Measurements from ENCODE around the gene CSKMT. TPM values are rescaled to one million over a fixed set of nuclear protein-coding genes. Genes with fewer than 3 reads are reported as not detected.

Gene CSKMT
- total and polyA plus RNA-seq, 2 donors (not counting 1 experiment from before 2014, with no cell fraction given), result 39.0 to 57.3 TPM

DNA sequence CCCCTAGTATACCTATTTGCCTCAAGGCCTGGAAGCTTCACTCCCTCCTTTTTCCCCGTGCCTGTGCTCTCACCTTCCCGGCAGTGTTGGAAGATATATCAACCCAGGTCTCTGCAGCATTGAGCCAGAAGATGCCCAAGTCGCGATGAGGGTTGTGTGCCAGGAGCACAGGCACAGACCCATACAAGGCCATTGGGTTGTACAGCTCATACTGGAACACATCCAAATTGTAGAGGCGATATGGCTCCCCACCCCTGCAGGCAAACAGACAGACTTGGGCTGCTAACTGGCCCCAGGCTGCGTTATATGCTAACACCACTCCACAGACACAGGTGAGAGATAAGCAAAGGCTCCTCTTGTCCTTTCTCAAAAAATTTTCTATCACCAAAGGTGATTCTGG is 32.6 kb upstream of the CSKMT start:
- no peak overlapping the region for H3K4me3 ChIP-seq (ENCODE audit: control extremely low read depth in 1 of 5, extremely low read depth in 1 of 5, insufficient read depth in 1 of 5, low read depth in 2 of 5, low read length in 4 of 5)
- Mint-ChIP-seq H3K4me1 (peaks cover 8% of the 10 kb centered on the region), H3K27me3 (no peaks in the 10 kb centered on the region), H3K9me3 (ENCODE audit: insufficient read depth) (no peaks in the 10 kb centered on the region), H3K27ac (no peak overlapping the region), H3K4me3 (no peak overlapping the region)
- H3K9ac ChIP-seq (ENCODE audit: low read length), result no peak overlapping the region
- TF ChIP-seq EZH2 (IDR thresholded peaks at IDR 0.05; ENCODE audit: borderline replicate concordance, insufficient read depth, low read depth, low read length, poor library complexity, severe bottlenecking), result no peak
- TF ChIP-seq, protein P1, sequence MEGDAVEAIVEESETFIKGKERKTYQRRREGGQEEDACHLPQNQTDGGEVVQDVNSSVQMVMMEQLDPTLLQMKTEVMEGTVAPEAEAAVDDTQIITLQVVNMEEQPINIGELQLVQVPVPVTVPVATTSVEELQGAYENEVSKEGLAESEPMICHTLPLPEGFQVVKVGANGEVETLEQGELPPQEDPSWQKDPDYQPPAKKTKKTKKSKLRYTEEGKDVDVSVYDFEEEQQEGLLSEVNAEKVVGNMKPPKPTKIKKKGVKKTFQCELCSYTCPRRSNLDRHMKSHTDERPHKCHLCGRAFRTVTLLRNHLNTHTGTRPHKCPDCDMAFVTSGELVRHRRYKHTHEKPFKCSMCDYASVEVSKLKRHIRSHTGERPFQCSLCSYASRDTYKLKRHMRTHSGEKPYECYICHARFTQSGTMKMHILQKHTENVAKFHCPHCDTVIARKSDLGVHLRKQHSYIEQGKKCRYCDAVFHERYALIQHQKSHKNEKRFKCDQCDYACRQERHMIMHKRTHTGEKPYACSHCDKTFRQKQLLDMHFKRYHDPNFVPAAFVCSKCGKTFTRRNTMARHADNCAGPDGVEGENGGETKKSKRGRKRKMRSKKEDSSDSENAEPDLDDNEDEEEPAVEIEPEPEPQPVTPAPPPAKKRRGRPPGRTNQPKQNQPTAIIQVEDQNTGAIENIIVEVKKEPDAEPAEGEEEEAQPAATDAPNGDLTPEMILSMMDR (IDR thresholded peaks at IDR 0.05), result no peak
- 95% methylated on average over 6 of the region's 6 CpGs for WGBS (ENCODE audit: insufficient coverage)
- no peaks in the 10 kb centered on the region for H3K9me3 ChIP-seq (ENCODE audit: control extremely low read depth in 1 of 3, control insufficient read depth in 2 of 3, insufficient read depth in 1 of 3, low read length in 2 of 3)
- no peaks in the 10 kb centered on the region for H3K27me3 ChIP-seq (replicated peaks in 1 of 4; ENCODE audit: control extremely low read depth in 1 of 4, control insufficient read depth in 3 of 4, insufficient read depth in 4 of 4, low read length in 3 of 4)
- H4K20me1 ChIP-seq (ENCODE audit: control insufficient read depth, insufficient read depth, low read length, poor library complexity, severe bottlenecking), result peaks cover 8% of the 10 kb centered on the region
- intact Hi-C loops (cut with micrococcal nuclease), result no loop called here
- H2AFZ ChIP-seq (ENCODE audit: insufficient read depth, low read depth, low read length, poor library complexity, severe bottlenecking), result no peak overlapping the region
- no peak overlapping the region for H3K4me2 ChIP-seq (replicated peaks; ENCODE audit: low read depth, low read length, poor library complexity, severe bottlenecking)
- peaks cover 2 to 4% of the 10 kb centered on the region in 2 donors for H3K4me1 ChIP-seq (ENCODE audit: control insufficient read depth in 2 of 2, insufficient read depth in 2 of 2, low read length in 2 of 2)
- DNase-seq (no peak), ATAC-seq (ENCODE audit: low read depth) (no peak)
- H3K79me2 ChIP-seq (ENCODE audit: control insufficient read depth, insufficient read depth, low read length), result peaks cover 52% of the 10 kb centered on the region
- peaks cover 39 to 77% of the 10 kb centered on the region in 2 experiments for H3K36me3 ChIP-seq (replicated peaks in 1 of 2; ENCODE audit: control extremely low read depth in 1 of 2, control insufficient read depth in 1 of 2, extremely low read depth in 1 of 2, insufficient read depth in 2 of 2, low read length in 1 of 2)
- ChIA-PET CTCF (interaction anchor here (0.6 kb wide), 1 partner anchor 230 kb away, joined by 3 read pairs; no protein-coding TSS in a partner anchor), POLR2A (no interaction called here)
- H3K27ac ChIP-seq (ENCODE audit: low read length in 2 of 2), result no peak overlapping the region

DNA sequence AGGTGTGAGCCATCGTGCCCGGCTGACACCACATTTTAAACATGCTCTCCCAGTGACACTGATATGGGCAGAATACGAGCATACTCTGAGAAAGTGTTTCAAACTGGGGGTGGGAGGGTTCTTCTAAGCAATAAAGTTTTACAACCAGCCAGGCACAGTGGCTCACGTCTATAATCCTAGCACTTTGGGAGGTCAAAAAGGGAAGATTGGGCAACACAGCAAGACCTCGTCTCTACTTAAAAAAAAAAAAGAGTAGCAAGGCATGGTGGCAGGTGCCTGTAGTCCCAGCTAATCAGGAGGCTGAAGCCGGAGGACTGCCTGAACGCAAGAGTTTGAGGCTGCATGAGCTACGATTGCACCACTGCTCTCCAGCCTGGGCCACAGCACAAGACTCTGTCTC is 20.9 kb upstream of the CSKMT start:
- Histone ChIP-seq H3K9ac (ENCODE audit: low read length) (no peak overlapping the region), H3K79me2 (ENCODE audit: control insufficient read depth, insufficient read depth, low read length) (peaks cover 88% of the 10 kb centered on the region), H3K4me1 (ENCODE audit: control insufficient read depth in 2 of 2, insufficient read depth in 2 of 2, low read length in 2 of 2) (peaks cover 14 to 21% of the 10 kb centered on the region in 2 donors), H3K9me3 (ENCODE audit: control extremely low read depth in 1 of 3, control insufficient read depth in 2 of 3, insufficient read depth in 1 of 3, low read length in 2 of 3) (no peaks in the 10 kb centered on the region), H3K4me3 (ENCODE audit: control extremely low read depth in 1 of 5, extremely low read depth in 1 of 5, insufficient read depth in 1 of 5, low read depth in 2 of 5, low read length in 4 of 5) (no peak overlapping the region), H2AFZ (ENCODE audit: insufficient read depth, low read depth, low read length, poor library complexity, severe bottlenecking) (no peak overlapping the region), H3K4me2 (replicated peaks; ENCODE audit: low read depth, low read length, poor library complexity, severe bottlenecking) (no peak overlapping the region), H3K36me3 (replicated peaks in 1 of 2; ENCODE audit: control extremely low read depth in 1 of 2, control insufficient read depth in 1 of 2, extremely low read depth in 1 of 2, insufficient read depth in 2 of 2, low read length in 1 of 2) (peaks cover 2 to 38% of the 10 kb centered on the region in 2 experiments), H4K20me1 (ENCODE audit: control insufficient read depth, insufficient read depth, low read length, poor library complexity, severe bottlenecking) (peaks cover 22% of the 10 kb centered on the region), H3K27ac (ENCODE audit: low read length in 2 of 2) (no peak overlapping the region), H3K27me3 (replicated peaks in 1 of 4; ENCODE audit: control extremely low read depth in 1 of 4, control insufficient read depth in 3 of 4, insufficient read depth in 4 of 4, low read length in 3 of 4) (no peaks in the 10 kb centered on the region)
- no peaks in the 10 kb centered on the region for H3K9me3 Mint-ChIP-seq (ENCODE audit: insufficient read depth)
- H3K27me3 Mint-ChIP-seq, result no peaks in the 10 kb centered on the region
- ATAC-seq (ENCODE audit: low read depth), result no peak
- DNase-seq, result no peak
- ChIA-PET POLR2A (interaction anchor here (0.5 to 4.7 kb wide), 2 partner anchors 20 to 26 kb away, joined by 3 to 32 read pairs; partner anchors contain the start of genes C11orf98 and CSKMT), CTCF (interaction anchor here (1.1 to 1.7 kb wide), 2 partner anchors 50 to 220 kb away, joined by 3 read pairs; no protein-coding TSS in a partner anchor)
- TF ChIP-seq, protein P1 (IDR thresholded peaks at IDR 0.05), result no peak
- no peak for TF ChIP-seq EZH2 (IDR thresholded peaks at IDR 0.05; ENCODE audit: borderline replicate concordance, insufficient read depth, low read depth, low read length, poor library complexity, severe bottlenecking)
- peaks cover 31% of the 10 kb centered on the region for H3K4me1 Mint-ChIP-seq
- no peak overlapping the region for H3K27ac Mint-ChIP-seq
- peak overlapping the region; percentile 26 for H3K4me3 Mint-ChIP-seq
- intact Hi-C loops (cut with micrococcal nuclease), result no loop called here
- WGBS (ENCODE audit: insufficient coverage), result 100% methylated on average over 6 of the region's 8 CpGs
